ENCODE measurements around the gene TMEFF2.

DNA sequence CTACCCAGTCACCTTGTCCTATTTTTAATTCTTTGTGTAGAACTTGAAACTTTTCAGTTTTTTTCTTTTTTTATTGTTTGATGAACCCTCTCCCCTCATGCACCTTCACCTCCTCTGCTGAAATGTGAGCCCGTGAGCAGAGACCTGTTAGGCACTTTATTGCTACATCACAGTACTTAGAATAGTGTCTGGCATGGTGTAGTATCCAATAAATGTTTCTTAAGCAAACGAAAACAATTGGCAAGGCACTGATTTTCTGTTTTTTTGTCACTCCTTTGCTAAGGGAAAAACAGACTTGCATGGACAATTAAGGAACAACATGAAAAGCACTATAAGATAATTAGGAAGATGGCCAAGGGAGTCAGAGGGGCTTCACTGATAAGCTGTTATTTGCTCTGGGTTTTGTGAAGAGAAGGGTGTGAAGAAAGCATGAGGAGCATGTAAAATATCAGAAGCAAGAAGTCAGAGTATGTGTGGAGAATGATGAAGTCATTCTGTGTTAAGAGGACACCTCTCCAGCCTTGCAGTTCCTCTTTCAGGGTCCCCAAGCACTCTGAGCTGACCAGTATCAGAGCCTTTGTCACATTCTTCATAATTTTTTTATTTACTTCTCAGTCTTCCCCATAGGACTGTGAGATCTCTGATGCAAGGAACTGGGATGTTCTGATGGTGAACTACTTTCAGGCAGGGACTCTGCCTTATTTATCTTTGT, 248.1 kb downstream of the TMEFF2 start:
- TF ChIP-seq YY1 (IDR thresholded peaks at IDR 0.05), result no peak
- no peak for TF ChIP-seq CTCF (IDR thresholded peaks at IDR 0.05; ENCODE audit: low read depth, low read length, missing input control)
- TF ChIP-seq RAD21 (IDR thresholded peaks at IDR 0.05), result no peak
- no peak for TF ChIP-seq EGR1 (IDR thresholded peaks at IDR 0.05; ENCODE audit: low read depth in 2 of 2)
- no peak for TF ChIP-seq SP1 (IDR thresholded peaks at IDR 0.05)
- TF ChIP-seq, protein P1, sequence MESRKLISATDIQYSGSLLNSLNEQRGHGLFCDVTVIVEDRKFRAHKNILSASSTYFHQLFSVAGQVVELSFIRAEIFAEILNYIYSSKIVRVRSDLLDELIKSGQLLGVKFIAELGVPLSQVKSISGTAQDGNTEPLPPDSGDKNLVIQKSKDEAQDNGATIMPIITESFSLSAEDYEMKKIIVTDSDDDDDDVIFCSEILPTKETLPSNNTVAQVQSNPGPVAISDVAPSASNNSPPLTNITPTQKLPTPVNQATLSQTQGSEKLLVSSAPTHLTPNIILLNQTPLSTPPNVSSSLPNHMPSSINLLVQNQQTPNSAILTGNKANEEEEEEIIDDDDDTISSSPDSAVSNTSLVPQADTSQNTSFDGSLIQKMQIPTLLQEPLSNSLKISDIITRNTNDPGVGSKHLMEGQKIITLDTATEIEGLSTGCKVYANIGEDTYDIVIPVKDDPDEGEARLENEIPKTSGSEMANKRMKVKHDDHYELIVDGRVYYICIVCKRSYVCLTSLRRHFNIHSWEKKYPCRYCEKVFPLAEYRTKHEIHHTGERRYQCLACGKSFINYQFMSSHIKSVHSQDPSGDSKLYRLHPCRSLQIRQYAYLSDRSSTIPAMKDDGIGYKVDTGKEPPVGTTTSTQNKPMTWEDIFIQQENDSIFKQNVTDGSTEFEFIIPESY (IDR thresholded peaks at IDR 0.05), result no peak
- no peak for TF ChIP-seq TAF1 (conservative IDR thresholded peaks at IDR 0.05)
- TF ChIP-seq HNF4A (conservative IDR thresholded peaks at IDR 0.05), result no peak
- TF ChIP-seq, protein P2, sequence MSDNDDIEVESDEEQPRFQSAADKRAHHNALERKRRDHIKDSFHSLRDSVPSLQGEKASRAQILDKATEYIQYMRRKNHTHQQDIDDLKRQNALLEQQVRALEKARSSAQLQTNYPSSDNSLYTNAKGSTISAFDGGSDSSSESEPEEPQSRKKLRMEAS (IDR thresholded peaks at IDR 0.05), result no peak
- TF ChIP-seq, protein P3, sequence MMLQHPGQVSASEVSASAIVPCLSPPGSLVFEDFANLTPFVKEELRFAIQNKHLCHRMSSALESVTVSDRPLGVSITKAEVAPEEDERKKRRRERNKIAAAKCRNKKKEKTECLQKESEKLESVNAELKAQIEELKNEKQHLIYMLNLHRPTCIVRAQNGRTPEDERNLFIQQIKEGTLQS (IDR thresholded peaks at IDR 0.05), result no peak
- no peak for TF ChIP-seq JUND (IDR thresholded peaks at IDR 0.05)
